Stomach smooth muscle (tissue), 2 donors: ENCODE results near the gene LRRC18.

Experiments used
- H3K27ac ChIP-seq: one replicate; pipeline ENCODE4 v1.7.0; 2013; ENCODE audit warnings: mild to moderate bottlenecking, low read length, inconsistent platforms
- H3K27me3 ChIP-seq, 2 donors: one replicate each; pipeline ENCODE4 v1.7.0; 2013; ENCODE audit warnings: low read length in 2 of 2; ENCODE audit not compliant: insufficient read depth in 2 of 2, control insufficient read depth in 1 of 2
- H3K36me3 ChIP-seq, 2 donors: one replicate each; pipeline ENCODE4 v1.7.0; 2013; ENCODE audit warnings: low read length in 2 of 2; ENCODE audit not compliant: control insufficient read depth in 2 of 2, insufficient read depth in 2 of 2
- H3K4me1 ChIP-seq: one replicate; pipeline ENCODE4 v1.7.0; 2013; ENCODE audit warnings: low read length; ENCODE audit not compliant: control insufficient read depth, insufficient read depth
- H3K4me3 ChIP-seq, 2 donors: one replicate each; pipeline ENCODE4 v1.7.0; 2013; ENCODE audit warnings: low read length in 2 of 2
- H3K9ac ChIP-seq, 2 donors: one replicate each; pipeline ENCODE4 v1.7.0; 2013; ENCODE audit warnings: low read length in 2 of 2, mild to moderate bottlenecking in 1 of 2
- H3K9me3 ChIP-seq, 2 donors: one replicate each; pipeline ENCODE4 v1.7.0; 2013; ENCODE audit warnings: low read length in 2 of 2; ENCODE audit not compliant: control insufficient read depth in 2 of 2
- donor health status: healthy.
- donor health status: Pancreatic carcinoma.

The LRRC18 gene

GRCh38 chr10:48934672-48935501, 4.8 kb downstream of the LRRC18 start:
- Histone ChIP-seq H3K27ac (no peak overlapping the region), H3K9me3 (no peaks in the 10 kb centered on the region)

GRCh38 chr10:48932831-48933664, 6.6 kb downstream of the LRRC18 start:
- H3K9me3 ChIP-seq, result no peaks in the 10 kb centered on the region
- H3K4me3 ChIP-seq, result no peak overlapping the region
- no peak overlapping the region for H3K9ac ChIP-seq
- no peak overlapping the region for H3K27ac ChIP-seq
- no peaks in the 10 kb centered on the region for H3K36me3 ChIP-seq
- H3K4me1 ChIP-seq, result no peaks in the 10 kb centered on the region
- no peaks in the 10 kb centered on the region for H3K27me3 ChIP-seq

More at GRCh38 chr10:48934672-48935501, 4.8 kb downstream of the LRRC18 start:
- Histone ChIP-seq H3K27me3 (no peaks in the 10 kb centered on the region), H3K9ac (no peak overlapping the region), H3K36me3 (no peaks in the 10 kb centered on the region), H3K4me1 (no peaks in the 10 kb centered on the region), H3K4me3 (no peak overlapping the region)

- Histone ChIP-seq H3K4me3 (no peak overlapping the region), H3K4me1 (no peaks in the 10 kb centered on the region), H3K9me3 (no peaks in the 10 kb centered on the region), H3K27ac (no peak overlapping the region), H3K27me3 (no peaks in the 10 kb centered on the region), H3K36me3 (no peaks in the 10 kb centered on the region), H3K9ac (no peak overlapping the region)
Measured at GRCh38 chr10:48931188-48931587, 8.5 kb downstream of the LRRC18 start.

- no peak overlapping the region for H3K9ac ChIP-seq
- no peak overlapping the region for H3K27ac ChIP-seq
- no peaks in the 10 kb centered on the region for H3K36me3 ChIP-seq
- H3K4me3 ChIP-seq, result no peak overlapping the region
- H3K9me3 ChIP-seq, result no peaks in the 10 kb centered on the region
- no peaks in the 10 kb centered on the region for H3K27me3 ChIP-seq
- H3K4me1 ChIP-seq, result no peaks in the 10 kb centered on the region
Measured at GRCh38 chr10:48929413-48929990, 10.1 kb downstream of the LRRC18 start.

GRCh38 chr10:48926764-48927540, 12.7 kb downstream of the LRRC18 start:
- Histone ChIP-seq H3K9me3 (no peaks in the 10 kb centered on the region), H3K4me1 (no peaks in the 10 kb centered on the region), H3K27me3 (no peaks in the 10 kb centered on the region), H3K36me3 (no peaks in the 10 kb centered on the region), H3K4me3 (no peak overlapping the region), H3K9ac (no peak overlapping the region), H3K27ac (no peak overlapping the region)

GRCh38 chr10:48926255-48926654, 13.4 kb downstream of the LRRC18 start:
- H3K36me3 ChIP-seq, result no peaks in the 10 kb centered on the region
- H3K27me3 ChIP-seq, result no peaks in the 10 kb centered on the region
- no peak overlapping the region for H3K27ac ChIP-seq
- H3K4me1 ChIP-seq, result no peaks in the 10 kb centered on the region
- H3K9me3 ChIP-seq, result no peaks in the 10 kb centered on the region
- H3K9ac ChIP-seq, result no peak overlapping the region
- H3K4me3 ChIP-seq, result no peak overlapping the region

- Histone ChIP-seq H3K4me3 (no peak overlapping the region), H3K4me1 (no peaks in the 10 kb centered on the region), H3K27me3 (no peaks in the 10 kb centered on the region), H3K9ac (no peak overlapping the region), H3K36me3 (no peaks in the 10 kb centered on the region), H3K27ac (no peak overlapping the region), H3K9me3 (no peaks in the 10 kb centered on the region)
Measured at GRCh38 chr10:48924988-48925387, 14.7 kb downstream of the LRRC18 start.

- Histone ChIP-seq H3K4me1 (no peaks in the 10 kb centered on the region), H3K36me3 (no peaks in the 10 kb centered on the region), H3K9ac (no peak overlapping the region), H3K4me3 (no peak overlapping the region), H3K27ac (no peak overlapping the region), H3K9me3 (no peaks in the 10 kb centered on the region), H3K27me3 (no peaks in the 10 kb centered on the region)
Measured at GRCh38 chr10:48923748-48924147, 15.9 kb downstream of the LRRC18 start.

- H3K4me3 ChIP-seq, result no peak overlapping the region
- H3K36me3 ChIP-seq, result no peaks in the 10 kb centered on the region
- H3K9ac ChIP-seq, result no peak overlapping the region
- H3K4me1 ChIP-seq, result peaks cover 2% of the 10 kb centered on the region
- no peak overlapping the region for H3K27ac ChIP-seq
- H3K9me3 ChIP-seq, result no peaks in the 10 kb centered on the region
- peaks cover 0 to 4% of the 10 kb centered on the region in 2 donors for H3K27me3 ChIP-seq
Measured at GRCh38 chr10:48913674-48914073, 26.0 kb downstream of the LRRC18 start.

GRCh38 chr10:48910548-48910947, 29.1 kb downstream of the LRRC18 start:
- H3K4me1 ChIP-seq, result peaks cover 2% of the 10 kb centered on the region
- no peak overlapping the region for H3K4me3 ChIP-seq
- no peaks in the 10 kb centered on the region for H3K36me3 ChIP-seq

More at GRCh38 chr10:48910548-48910947, 29.1 kb downstream of the LRRC18 start:
- Histone ChIP-seq H3K9ac (no peak overlapping the region), H3K27me3 (peaks cover 0 to 4% of the 10 kb centered on the region in 2 donors), H3K9me3 (no peaks in the 10 kb centered on the region), H3K27ac (no peak overlapping the region)
